ENCODE data around the gene SLFN13. TPM values are rescaled to one million over a fixed set of nuclear protein-coding genes. Genes with fewer than 3 reads are reported as not detected.

The SLFN13 gene
- total RNA-seq, 1 experiment from 2014 or later = 38.5 TPM

GRCh38 chr17:35438433-35438832, 10.1 kb downstream of the SLFN13 start:
- Histone ChIP-seq H3K36me3 (ENCODE audit: low read depth) (no peaks in the 10 kb centered on the region), H3K27me3 (ENCODE audit: insufficient read depth, low read depth) (no peaks in the 10 kb centered on the region), H3K9me3 (ENCODE audit: insufficient read depth, low read depth) (no peaks in the 10 kb centered on the region), H3K4me2 (no peak overlapping the region), H4K20me1 (ENCODE audit: insufficient read depth) (no peaks in the 10 kb centered on the region), H3K4me3 (no peak overlapping the region), H3K4me1 (replicated peaks; ENCODE audit: insufficient read depth) (peaks cover 5% of the 10 kb centered on the region), H3F3A (ENCODE audit: insufficient read depth, low read depth) (peaks cover 6% of the 10 kb centered on the region), H3K9me2 (ENCODE audit: insufficient read depth) (no peaks in the 10 kb centered on the region), H3K79me2 (ENCODE audit: low read depth) (no peaks in the 10 kb centered on the region), H2AFZ (no peak overlapping the region), H3K27ac (no peak overlapping the region)
- intact Hi-C loops (cut with micrococcal nuclease; ENCODE audit: unreplicated experiment) = no loop called here
- ChIA-PET POLR2A (ENCODE audit: unreplicated experiment) (no interaction called here), CTCF (no interaction called here)
- no TSS peak for BruUV-seq (replicated peaks)
- TF ChIP-seq CTCF (conservative IDR thresholded peaks at IDR 0.05) (no peak), EZH2 (IDR thresholded peaks at IDR 0.05; ENCODE audit: low read depth) (no peak)
- DNase-seq = no peak

- H4K20me1 ChIP-seq (ENCODE audit: insufficient read depth) = no peaks in the 10 kb centered on the region
- no peak for TF ChIP-seq CTCF (conservative IDR thresholded peaks at IDR 0.05)
- no peak for TF ChIP-seq EZH2 (IDR thresholded peaks at IDR 0.05; ENCODE audit: low read depth)
- H3K4me3 ChIP-seq = peak overlapping the region; percentile 57
- no TSS peak for BruUV-seq (replicated peaks)
- CTCF ChIA-PET = no interaction called here
- POLR2A ChIA-PET (ENCODE audit: unreplicated experiment) = interaction anchor here (0.6 kb wide), 3 partner anchors 14 to 211 kb away, joined by 4 to 5 read pairs (median 4); partner anchors contain the start of gene SLFN5
- no peaks in the 10 kb centered on the region for H3K79me2 ChIP-seq (ENCODE audit: low read depth)
- peak overlapping the region; percentile 84 for H2AFZ ChIP-seq
- no peaks in the 10 kb centered on the region for H3K9me3 ChIP-seq (ENCODE audit: insufficient read depth, low read depth)
- H3F3A ChIP-seq (ENCODE audit: insufficient read depth, low read depth) = peaks cover 14% of the 10 kb centered on the region
- H3K4me1 ChIP-seq (replicated peaks; ENCODE audit: insufficient read depth) = peaks cover 18% of the 10 kb centered on the region
- peak overlapping the region; percentile 44; the same call in 1 of the 2 replicates for H3K27ac ChIP-seq
- H3K27me3 ChIP-seq (ENCODE audit: insufficient read depth, low read depth) = no peaks in the 10 kb centered on the region
- no peaks in the 10 kb centered on the region for H3K36me3 ChIP-seq (ENCODE audit: low read depth)
- intact Hi-C loops (cut with micrococcal nuclease; ENCODE audit: unreplicated experiment) = loop anchor here (1.0 to 5.0 kb wide), 4 partner anchors 15 to 291 kb away; partner anchors contain the start of genes NLE1 and SLFN13
- no peaks in the 10 kb centered on the region; the same call in 1 of the 2 replicates for H3K9me2 ChIP-seq (ENCODE audit: insufficient read depth)
- peak overlapping the region; percentile 87 for H3K4me2 ChIP-seq
- DNase-seq = peak; percentile 77 to 92
Measured at GRCh38 chr17:35433075-35433894, 15.3 kb downstream of the SLFN13 start.

GRCh38 chr17:35432176-35433074, 16.1 kb downstream of the SLFN13 start, which contains the start of gene SLFN12:
SLFN12 (minus strand) TSS chr17:35432500; CDS start chr17:35423028, 9,472 bp downstream.
- DNase-seq = peak; percentile 58 to 83
- H2AFZ ChIP-seq = peak within 1 kb of the TSS; percentile 84

More at GRCh38 chr17:35432176-35433074, 16.1 kb downstream of the SLFN13 start, which contains the start of gene SLFN12:
- Histone ChIP-seq H3F3A (ENCODE audit: insufficient read depth, low read depth) (peaks cover 14% of the 10 kb centered on the region), H3K27me3 (ENCODE audit: insufficient read depth, low read depth) (no peaks in the 10 kb centered on the region), H4K20me1 (ENCODE audit: insufficient read depth) (no peaks in the 10 kb centered on the region), H3K4me1 (replicated peaks; ENCODE audit: insufficient read depth) (peaks cover 18% of the 10 kb centered on the region), H3K4me3 (peak within 1 kb of the TSS; percentile 57), H3K4me2 (peak within 1 kb of the TSS; percentile 87), H3K36me3 (ENCODE audit: low read depth) (no peaks in the 10 kb centered on the region), H3K9me2 (ENCODE audit: insufficient read depth) (no peaks in the 10 kb centered on the region; the same call in 1 of the 2 replicates), H3K9me3 (ENCODE audit: insufficient read depth, low read depth) (no peaks in the 10 kb centered on the region), H3K27ac (peak within 1 kb of the TSS; percentile 44; the same call in 1 of the 2 replicates), H3K79me2 (ENCODE audit: low read depth) (no peaks in the 10 kb centered on the region)
- TF ChIP-seq EZH2 (IDR thresholded peaks at IDR 0.05; ENCODE audit: low read depth) = no peak
- no peak for TF ChIP-seq CTCF (conservative IDR thresholded peaks at IDR 0.05)
- intact Hi-C loops (cut with micrococcal nuclease; ENCODE audit: unreplicated experiment) = loop anchor here (1.0 to 5.0 kb wide), 4 partner anchors 16 to 290 kb away; partner anchors contain the start of genes NLE1 and SLFN13
- BruUV-seq (replicated peaks) = TSS peak; percentile 94
- ChIA-PET POLR2A (ENCODE audit: unreplicated experiment) (no interaction called here), CTCF (no interaction called here)

Data from PC-9 (cell line).